ENCODE measurements around the gene CRELD1. TPM values are rescaled to one million over a fixed set of nuclear protein-coding genes. Genes with fewer than 3 reads are reported as not detected.

CRELD1 gene
- total and polyA plus RNA-seq, 9 of the 15 experiments (the other 6 are each of a cell fraction or from before 2014, with no cell fraction given), result 3.3 to 25.8 (median 16.5) TPM

DNA sequence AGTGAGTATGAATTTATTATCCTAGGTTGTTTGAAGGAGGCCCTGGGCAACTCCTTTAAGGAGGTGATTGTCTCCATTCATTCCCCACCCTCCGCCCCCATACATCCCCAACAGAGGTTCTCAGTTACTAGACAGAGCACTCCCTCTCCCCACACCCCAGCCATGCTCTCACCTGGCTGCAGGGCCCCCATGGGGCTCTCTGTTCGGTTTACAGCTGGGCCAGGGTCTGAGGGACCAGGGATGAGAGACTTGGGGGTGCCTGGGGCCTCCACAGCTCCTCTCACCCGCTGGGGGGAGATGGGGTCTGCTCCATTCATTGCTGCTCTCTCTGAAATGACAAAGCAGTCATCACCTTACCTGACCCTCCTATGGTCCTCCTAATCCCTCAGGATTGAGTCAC lies 15.0 kb downstream of the CRELD1 start:
- 44% methylated on average over 3 of the region's 3 CpGs for WGBS (ENCODE audit: insufficient coverage, low coverage, missing lambda C conversion rate)
- no peak overlapping the region for H3K4me3 ChIP-seq
- H3K9ac ChIP-seq (ENCODE audit: insufficient read depth in 1 of 2, low read depth in 2 of 2, low read length in 2 of 2), result 0 out of 4 replicates have a peak overlapping the region, but pooled peaks of 1 of the 2 experiments have one; percentile 23
- H3K27me3 ChIP-seq (ENCODE audit: control insufficient read depth in 2 of 2, insufficient read depth in 2 of 2, low read length in 2 of 2), result no peaks in the 10 kb centered on the region
- no peak overlapping the region for H3K4me2 ChIP-seq (ENCODE audit: insufficient read depth, low read length)
- no peak overlapping the region for H2AFZ ChIP-seq (ENCODE audit: low read depth, low read length)
- no peaks in the 10 kb centered on the region for H4K20me1 ChIP-seq (replicated peaks; ENCODE audit: control insufficient read depth, insufficient read depth, low read length)
- in situ Hi-C loops (cut with MboI) (no loop called here), intact Hi-C loops (cut with micrococcal nuclease) (no loop called here)
- no peak for DNase-seq (ENCODE audit: extremely low read depth in 1 of 4, low spot score in 3 of 4)
- no peak for ATAC-seq
- ChIA-PET POLR2A (interaction anchor here (0.9 to 2.0 kb wide), 5 partner anchors 12 to 36 kb away, joined by 3 to 8 read pairs (median 4); partner anchors contain the start of gene CRELD1), CTCF (ENCODE audit: low intra/inter-chr PET ratio) (no interaction called here)
- no peaks in the 10 kb centered on the region for H3K79me2 ChIP-seq (ENCODE audit: control insufficient read depth, insufficient read depth, low read length)
- no TSS peak for BruUV-seq (replicated peaks)
- peaks cover 6 to 42% of the 10 kb centered on the region in 2 experiments; a peak in 4 of 5 replicates for H3K4me1 ChIP-seq (replicated peaks in 1 of 2; ENCODE audit: control insufficient read depth in 2 of 2, insufficient read depth in 2 of 2, low read length in 2 of 2)
- no peaks in the 10 kb centered on the region for H3K9me1 ChIP-seq (ENCODE audit: control insufficient read depth, insufficient read depth, low read length)
- no peak for FAIRE-seq
- H3K9me3 ChIP-seq (replicated peaks; ENCODE audit: control insufficient read depth, insufficient read depth, low read depth, low read length), result no peaks in the 10 kb centered on the region
- H3K27ac ChIP-seq (ENCODE audit: extremely low read depth, low read depth, low read length), result no peak overlapping the region
- H3K36me3 ChIP-seq (ENCODE audit: control insufficient read depth, insufficient read depth, low read length), result peaks cover 7% of the 10 kb centered on the region; the same call in 1 of the 3 replicates
- TF ChIP-seq HMG20A (CRISPR knock-in tag; conservative IDR thresholded peaks at IDR 0.05) (no peak), BRF1 (IDR thresholded peaks at IDR 0.05; ENCODE audit: borderline replicate concordance, extremely low read depth, insufficient read length) (no peak), KDM1A (IDR thresholded peaks at IDR 0.05) (no peak), SAP30 (IDR thresholded peaks at IDR 0.05; ENCODE audit: borderline replicate concordance, insufficient read depth, low read depth, low read length, poor library complexity, severe bottlenecking) (no peak), GTF2F1 (IDR thresholded peaks at IDR 0.05; ENCODE audit: low read depth, low read length) (no peak), TCF7 (IDR thresholded peaks at IDR 0.05; ENCODE audit: borderline replicate concordance) (no peak), STAT5A (IDR thresholded peaks at IDR 0.05; ENCODE audit: borderline replicate concordance, low read length) (no peak), CHD4 (IDR thresholded peaks at IDR 0.05; ENCODE audit: insufficient read depth, insufficient replicate concordance, low read depth, low read length, poor library complexity, severe bottlenecking) (no peak), KAT8 (IDR thresholded peaks at IDR 0.05; ENCODE audit: low read depth) (no peak), NCOA1 (IDR thresholded peaks at IDR 0.05; ENCODE audit: low read depth) (no peak), ILF3 (IDR thresholded peaks at IDR 0.05; ENCODE audit: borderline replicate concordance) (no peak), BACH1 (tag; IDR thresholded peaks at IDR 0.05) (no peak), ZBTB17 (CRISPR knock-in tag; IDR thresholded peaks at IDR 0.05) (no peak), ZNF217 (CRISPR knock-in tag; IDR thresholded peaks at IDR 0.05) (no peak)
- TF ChIP-seq, protein P1, sequence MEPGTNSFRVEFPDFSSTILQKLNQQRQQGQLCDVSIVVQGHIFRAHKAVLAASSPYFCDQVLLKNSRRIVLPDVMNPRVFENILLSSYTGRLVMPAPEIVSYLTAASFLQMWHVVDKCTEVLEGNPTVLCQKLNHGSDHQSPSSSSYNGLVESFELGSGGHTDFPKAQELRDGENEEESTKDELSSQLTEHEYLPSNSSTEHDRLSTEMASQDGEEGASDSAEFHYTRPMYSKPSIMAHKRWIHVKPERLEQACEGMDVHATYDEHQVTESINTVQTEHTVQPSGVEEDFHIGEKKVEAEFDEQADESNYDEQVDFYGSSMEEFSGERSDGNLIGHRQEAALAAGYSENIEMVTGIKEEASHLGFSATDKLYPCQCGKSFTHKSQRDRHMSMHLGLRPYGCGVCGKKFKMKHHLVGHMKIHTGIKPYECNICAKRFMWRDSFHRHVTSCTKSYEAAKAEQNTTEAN (CRISPR knock-in tag; IDR thresholded peaks at IDR 0.05), result no peak
- TF ChIP-seq, protein P2, sequence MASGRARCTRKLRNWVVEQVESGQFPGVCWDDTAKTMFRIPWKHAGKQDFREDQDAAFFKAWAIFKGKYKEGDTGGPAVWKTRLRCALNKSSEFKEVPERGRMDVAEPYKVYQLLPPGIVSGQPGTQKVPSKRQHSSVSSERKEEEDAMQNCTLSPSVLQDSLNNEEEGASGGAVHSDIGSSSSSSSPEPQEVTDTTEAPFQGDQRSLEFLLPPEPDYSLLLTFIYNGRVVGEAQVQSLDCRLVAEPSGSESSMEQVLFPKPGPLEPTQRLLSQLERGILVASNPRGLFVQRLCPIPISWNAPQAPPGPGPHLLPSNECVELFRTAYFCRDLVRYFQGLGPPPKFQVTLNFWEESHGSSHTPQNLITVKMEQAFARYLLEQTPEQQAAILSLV (tag; IDR thresholded peaks at IDR 0.05), result no peak
- TF ChIP-seq, protein P3, sequence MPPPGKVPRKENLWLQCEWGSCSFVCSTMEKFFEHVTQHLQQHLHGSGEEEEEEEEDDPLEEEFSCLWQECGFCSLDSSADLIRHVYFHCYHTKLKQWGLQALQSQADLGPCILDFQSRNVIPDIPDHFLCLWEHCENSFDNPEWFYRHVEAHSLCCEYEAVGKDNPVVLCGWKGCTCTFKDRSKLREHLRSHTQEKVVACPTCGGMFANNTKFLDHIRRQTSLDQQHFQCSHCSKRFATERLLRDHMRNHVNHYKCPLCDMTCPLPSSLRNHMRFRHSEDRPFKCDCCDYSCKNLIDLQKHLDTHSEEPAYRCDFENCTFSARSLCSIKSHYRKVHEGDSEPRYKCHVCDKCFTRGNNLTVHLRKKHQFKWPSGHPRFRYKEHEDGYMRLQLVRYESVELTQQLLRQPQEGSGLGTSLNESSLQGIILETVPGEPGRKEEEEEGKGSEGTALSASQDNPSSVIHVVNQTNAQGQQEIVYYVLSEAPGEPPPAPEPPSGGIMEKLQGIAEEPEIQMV (tag; conservative IDR thresholded peaks at IDR 0.05; ENCODE audit: low read depth), result no peak
